Urothelium cell line (cell line): ENCODE measurements around the gene ADAMTS3.
"Not testable (repeated sequence)": the region's sequence is repeated elsewhere in the genome, so short reads cannot be mapped to it uniquely, and the experiment has no call there.

ENCODE experiments used
- DNase-seq: peaks from one replicate; pipeline ENCODE4 v3.0.0; 2011; ENCODE audit warnings: low spot score, mixed read lengths
- FAIRE-seq: peaks from 2 replicates; lab custom pipeline; 2011; peaks lifted over from hg19 to GRCh38; lab: Jason Lieb, UNC

ADAMTS3 gene

GRCh38 chr4:72553540-72554337 lies 15.3 kb downstream of the ADAMTS3 start:
- FAIRE-seq (no peak), DNase-seq (no peak)

- DNase-seq (no peak), FAIRE-seq (no peak)
Observed at GRCh38 chr4:72552447-72552846, 16.6 kb downstream of the ADAMTS3 start.

- no peak for FAIRE-seq
- DNase-seq: no peak
Observed at GRCh38 chr4:72546456-72546855, 22.6 kb downstream of the ADAMTS3 start.

- DNase-seq, FAIRE-seq: not testable (repeated sequence)
Observed at GRCh38 chr4:72540694-72541093, 28.3 kb downstream of the ADAMTS3 start.

GRCh38 chr4:72538006-72538405 lies 31.0 kb downstream of the ADAMTS3 start:
- no peak for DNase-seq
- FAIRE-seq: no peak

GRCh38 chr4:72536443-72536842 lies 32.6 kb downstream of the ADAMTS3 start:
- DNase-seq: no peak
- FAIRE-seq: no peak

- DNase-seq: no peak
- no peak for FAIRE-seq
Observed at GRCh38 chr4:72531768-72532290, 37.2 kb downstream of the ADAMTS3 start.

GRCh38 chr4:72531322-72531721 lies 37.7 kb downstream of the ADAMTS3 start:
- no peak for DNase-seq
- no peak for FAIRE-seq

GRCh38 chr4:72529148-72529822 lies 39.7 kb downstream of the ADAMTS3 start:
- FAIRE-seq: no peak
- no peak for DNase-seq

GRCh38 chr4:72527038-72527646 lies 41.9 kb downstream of the ADAMTS3 start:
- no peak for DNase-seq
- FAIRE-seq: no peak

- FAIRE-seq (no peak), DNase-seq (peak; percentile 21)
Observed at GRCh38 chr4:72525938-72526337, 43.1 kb downstream of the ADAMTS3 start.

- no peak for FAIRE-seq
- no peak for DNase-seq
Observed at GRCh38 chr4:72522440-72522839, 46.6 kb downstream of the ADAMTS3 start.

- FAIRE-seq (peak; percentile 67), DNase-seq (no peak)
Observed at GRCh38 chr4:72513227-72513626, 55.8 kb downstream of the ADAMTS3 start.

- FAIRE-seq (no peak), DNase-seq (no peak)
Observed at GRCh38 chr4:72507860-72508419, 61.1 kb downstream of the ADAMTS3 start.

- FAIRE-seq (no peak), DNase-seq (no peak)
Observed at GRCh38 chr4:72507167-72507566, 61.9 kb downstream of the ADAMTS3 start.

GRCh38 chr4:72505314-72505744 lies 63.7 kb downstream of the ADAMTS3 start:
- FAIRE-seq: peak; percentile 30
- peak; percentile 44 for DNase-seq

GRCh38 chr4:72500214-72500613 lies 68.8 kb downstream of the ADAMTS3 start:
- FAIRE-seq: no peak
- no peak for DNase-seq

- DNase-seq: no peak
- no peak for FAIRE-seq
Observed at GRCh38 chr4:72496119-72496518, 72.9 kb downstream of the ADAMTS3 start.

- DNase-seq (no peak), FAIRE-seq (no peak)
Observed at GRCh38 chr4:72494156-72494555, 74.9 kb downstream of the ADAMTS3 start.

- FAIRE-seq (peak; percentile 23), DNase-seq (no peak)
Observed at GRCh38 chr4:72489267-72489666, 79.8 kb downstream of the ADAMTS3 start.

- DNase-seq (no peak), FAIRE-seq (no peak)
Observed at GRCh38 chr4:72486991-72487390, 82.0 kb downstream of the ADAMTS3 start.
